Upper lobe of left lung (tissue), 6 donors: ENCODE results near the gene ASB13. TPM values are rescaled to one million over a fixed set of nuclear protein-coding genes. Genes with fewer than 3 reads are reported as not detected.

Experiments used
- ATAC-seq, 2 donors: fragments of 200-7000 bp; cut with Tn5 transposase; one replicate each; pipeline ENCODE4 v1.9.1; 2022; ENCODE audit warnings: mild to moderate bottlenecking in 2 of 2, moderate library complexity in 2 of 2; ENCODE audit not compliant: low FRiP score in 2 of 2
- DNase-seq, 2 donors: peaks; one replicate each; pipeline ENCODE4 v3.0.0-alpha.2; 2019 to 2020
- H3K27ac ChIP-seq, 4 donors: fragments of 200-600 bp; sonication (generic); one replicate each; pipeline ENCODE4 v1.5.1; 2016 to 2019
- H3K27me3 ChIP-seq, 4 donors: fragments of 200-600 bp; sonication (generic); one replicate each; pipeline ENCODE4 v1.5.1; 2017 to 2019
- H3K36me3 ChIP-seq, 4 donors: fragments of 200-600 bp; sonication (generic); one replicate each; pipeline ENCODE4 v1.5.1; 2016 to 2019
- H3K4me1 ChIP-seq, 4 donors: fragments of 200-600 bp; sonication (generic); one replicate each; pipeline ENCODE4 v1.5.1; 2018 to 2019
- H3K4me3 ChIP-seq, 4 donors: fragments of 200-600 bp; sonication (generic); one replicate each; pipeline ENCODE4 v1.5.1; 2017 to 2019; ENCODE audit warnings: mild to moderate bottlenecking in 2 of 4, moderate library complexity in 1 of 4
- H3K9me3 ChIP-seq, 4 donors: fragments of 200-600 bp; sonication (generic); one replicate each; pipeline ENCODE4 v1.5.1; 2018 to 2019
- CTCF ChIP-seq, 6 experiments: fragments of 450-650 bp in 4 of 6; fragments of 200-600 bp in 2 of 6; sonication (generic) in 2 of 6; IDR thresholded peaks; one replicate each; pipeline ENCODE4 v1.5.1; 2016 to 2019; ENCODE audit warnings: antibody characterized with exemption in 6 of 6
- EP300 ChIP-seq, 4 donors: sonication (generic); formaldehyde crosslinking; IDR thresholded peaks; one replicate each; pipeline ENCODE4 v1.5.1; 2017; ENCODE audit warnings: antibody characterized with exemption in 4 of 4, control low read depth in 2 of 4
- POLR2A ChIP-seq, 4 donors: fragments of 450-650 bp; IDR thresholded peaks; one replicate each; pipeline ENCODE4 v1.5.1; 2016 to 2017; ENCODE audit warnings: antibody characterized with exemption in 4 of 4, mild to moderate bottlenecking in 2 of 4
- POLR2AphosphoS5 ChIP-seq, 2 donors: sonication (generic); formaldehyde crosslinking; IDR thresholded peaks; one replicate each; pipeline ENCODE4 v1.5.1; 2017; ENCODE audit warnings: antibody characterized with exemption in 2 of 2
- WGBS, 2 donors: methylation state at CpG; one replicate each; pipeline ENCODE4 v1.1.5; 2017 to 2018; 5-methylcytosine and 5-hydroxymethylcytosine counted together
- total RNA-seq, 6 donors: library from RNA; depleted of rRNA in 4 of 6; stranded (reverse); fragments of >200 nt in 4 of 6; gene quantifications; one replicate each; pipeline versions ENCODE4 v1.1.0 to v1.2.1, GENCODE V29; 2016 to 2021
- donor health status: DM: no; HTN: no; CAD: no; lungs with moderate emphysema.
- donor health status: DM: no; HTN: yes; CAD: no; lungs with severe emphysema.

The ASB13 gene
- total RNA-seq, 6 donors from 2014 or later = 6.3 to 32.5 (median 18.2) TPM

GRCh38 chr10:5604961-5605360 lies 61.4 kb downstream of the ASB13 start:
- Histone ChIP-seq H3K9me3 (no peaks in the 10 kb centered on the region), H3K4me3 (no peak overlapping the region), H3K4me1 (peaks cover 0 to 6% (median 0%) of the 10 kb centered on the region in 4 donors), H3K36me3 (no peaks in the 10 kb centered on the region), H3K27ac (no peak overlapping the region), H3K27me3 (no peaks in the 10 kb centered on the region)
- no peak for ATAC-seq
- WGBS, 2 donors = 73 to 80% methylated on average over 7 of the region's 7 CpGs
- DNase-seq = no peak
- TF ChIP-seq POLR2AphosphoS5 (IDR thresholded peaks at IDR 0.05) (no peak), POLR2A (IDR thresholded peaks at IDR 0.05) (no peak), EP300 (IDR thresholded peaks at IDR 0.05) (no peak), CTCF (IDR thresholded peaks at IDR 0.05) (no peak)

- H3K27me3 ChIP-seq = no peaks in the 10 kb centered on the region
- TF ChIP-seq POLR2AphosphoS5 (IDR thresholded peaks at IDR 0.05) = no peak
- TF ChIP-seq POLR2A (IDR thresholded peaks at IDR 0.05) = no peak
- TF ChIP-seq CTCF (IDR thresholded peaks at IDR 0.05) = no peak
- TF ChIP-seq EP300 (IDR thresholded peaks at IDR 0.05) = no peak
- no peak overlapping the region for H3K4me3 ChIP-seq
- ATAC-seq = no peak
- DNase-seq = no peak
- H3K27ac ChIP-seq = no peak overlapping the region
- peaks cover 0 to 6% (median 0%) of the 10 kb centered on the region in 4 donors for H3K4me1 ChIP-seq
- no peaks in the 10 kb centered on the region for H3K36me3 ChIP-seq
- H3K9me3 ChIP-seq = no peaks in the 10 kb centered on the region
- 75 to 98% methylated on average over 5 to 9 of the region's 9 CpGs for WGBS, 2 donors
Measured at GRCh38 chr10:5604236-5604925, 62.0 kb downstream of the ASB13 start.

- Histone ChIP-seq H3K27ac (no peak overlapping the region), H3K27me3 (no peaks in the 10 kb centered on the region), H3K4me1 (peaks cover 0 to 6% (median 0%) of the 10 kb centered on the region in 4 donors), H3K36me3 (no peaks in the 10 kb centered on the region), H3K4me3 (no peak overlapping the region), H3K9me3 (no peaks in the 10 kb centered on the region)
- TF ChIP-seq POLR2AphosphoS5 (IDR thresholded peaks at IDR 0.05) (no peak), POLR2A (IDR thresholded peaks at IDR 0.05) (no peak), EP300 (IDR thresholded peaks at IDR 0.05) (no peak), CTCF (IDR thresholded peaks at IDR 0.05) (no peak)
- DNase-seq (no peak), ATAC-seq (no peak)
- 83 to 94% methylated on average over 13 of the region's 13 CpGs for WGBS, 2 donors
Measured at GRCh38 chr10:5603848-5604170, 62.6 kb downstream of the ASB13 start.

- no peak for ATAC-seq
- 89 to 92% methylated on average over 13 to 14 of the region's 14 CpGs for WGBS, 2 donors
Measured at GRCh38 chr10:5603091-5603847, 63.1 kb downstream of the ASB13 start.

More at GRCh38 chr10:5603091-5603847, 63.1 kb downstream of the ASB13 start:
- Histone ChIP-seq H3K36me3 (no peaks in the 10 kb centered on the region), H3K4me3 (no peak overlapping the region), H3K4me1 (peaks cover 0 to 6% (median 0%) of the 10 kb centered on the region in 4 donors), H3K27me3 (no peaks in the 10 kb centered on the region), H3K27ac (no peak overlapping the region), H3K9me3 (no peaks in the 10 kb centered on the region)
- DNase-seq = no peak
- TF ChIP-seq POLR2A (IDR thresholded peaks at IDR 0.05) (no peak), EP300 (IDR thresholded peaks at IDR 0.05) (no peak), POLR2AphosphoS5 (IDR thresholded peaks at IDR 0.05) (no peak), CTCF (IDR thresholded peaks at IDR 0.05) (no peak)
